Retina (tissue), 1 donor: ENCODE measurements around the gene HOXA11.

Experiments used
- DNase-seq: peaks from one replicate; pipeline ENCODE4 v3.0.0-alpha.2; 2016

The HOXA11 gene

GRCh38 chr7:27167916-27168264, 17.1 kb downstream of the HOXA11 start:
- no peak for DNase-seq

- DNase-seq = peak; percentile 77
These were observed 18.2 kb downstream of the HOXA11 start for GRCh38 chr7:27166531-27167505.

GRCh38 chr7:27165996-27166530, 19.0 kb downstream of the HOXA11 start:
- no peak for DNase-seq

- no peak for DNase-seq
These were observed 19.7 kb downstream of the HOXA11 start, which contains the start of gene HOXA9 for GRCh38 chr7:27165089-27165995. Gene HOXA9, minus strand, starts transcription at chr7:27165537. Its CDS starts 80 bp downstream, at chr7:27165457.

GRCh38 chr7:27164367-27165088, 20.5 kb downstream of the HOXA11 start:
- no peak for DNase-seq

GRCh38 chr7:27164045-27164366, 21.0 kb downstream of the HOXA11 start:
- no peak for DNase-seq

GRCh38 chr7:27163288-27164044, 21.6 kb downstream of the HOXA11 start:
- no peak for DNase-seq

GRCh38 chr7:27162561-27163287, 22.3 kb downstream of the HOXA11 start:
- DNase-seq = no peak

GRCh38 chr7:27161721-27162560, 23.1 kb downstream of the HOXA11 start:
- DNase-seq = peak; percentile 65

- DNase-seq = no peak
These were observed 23.8 kb downstream of the HOXA11 start for GRCh38 chr7:27161214-27161720.

- DNase-seq = peak; percentile 97
These were observed 24.4 kb downstream of the HOXA11 start for GRCh38 chr7:27160546-27161213.

GRCh38 chr7:27160145-27160545, 24.9 kb downstream of the HOXA11 start:
- DNase-seq = peak; percentile 75

- DNase-seq = peak; percentile 75
These were observed 25.5 kb downstream of the HOXA11 start for GRCh38 chr7:27159266-27160144.

GRCh38 chr7:27158436-27159265, 26.4 kb downstream of the HOXA11 start:
- peak; percentile 76 for DNase-seq

GRCh38 chr7:27157702-27158431, 27.2 kb downstream of the HOXA11 start:
- DNase-seq = no peak

- DNase-seq = no peak
These were observed 27.9 kb downstream of the HOXA11 start for GRCh38 chr7:27156916-27157701.
